Mononuclear cell (primary cell): Measurements from ENCODE around the gene GAGE10. TPM values are rescaled to one million over a fixed set of nuclear protein-coding genes. Genes with fewer than 3 reads are reported as not detected.

Source experiments
- H3K27me3 ChIP-seq: 2 replicates; pipeline ENCODE4 v1.6.0; 2011; ENCODE audit warnings: low read length, control low read depth; ENCODE audit not compliant: insufficient read depth
- H3K4me1 ChIP-seq: 2 replicates; pipeline ENCODE4 v1.5.1; 2011; ENCODE audit warnings: mild to moderate bottlenecking, low read length, control low read depth; ENCODE audit not compliant: insufficient read depth
- H3K4me3 ChIP-seq: 2 replicates; pipeline ENCODE4 v1.5.1; 2011; ENCODE audit warnings: mild to moderate bottlenecking, low read length, moderate library complexity
- H3K9me3 ChIP-seq: 2 replicates; pipeline ENCODE4 v1.5.1; 2011; ENCODE audit warnings: low read depth, mild to moderate bottlenecking, control low read depth, low read length
- total RNA-seq: library from RNA; depleted of rRNA; stranded (reverse); fragments of >200 nt; gene quantifications from one replicate; pipeline ENCODE4 v1.2.3, GENCODE V29; 2012

Gene GAGE10, protein sequence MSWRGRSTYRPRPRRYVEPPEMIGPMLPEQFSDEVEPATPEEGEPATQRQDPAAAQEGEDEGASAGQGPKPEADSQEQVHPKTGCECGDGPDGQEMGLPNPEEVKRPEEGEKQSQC
- not detected for total RNA-seq

DNA sequence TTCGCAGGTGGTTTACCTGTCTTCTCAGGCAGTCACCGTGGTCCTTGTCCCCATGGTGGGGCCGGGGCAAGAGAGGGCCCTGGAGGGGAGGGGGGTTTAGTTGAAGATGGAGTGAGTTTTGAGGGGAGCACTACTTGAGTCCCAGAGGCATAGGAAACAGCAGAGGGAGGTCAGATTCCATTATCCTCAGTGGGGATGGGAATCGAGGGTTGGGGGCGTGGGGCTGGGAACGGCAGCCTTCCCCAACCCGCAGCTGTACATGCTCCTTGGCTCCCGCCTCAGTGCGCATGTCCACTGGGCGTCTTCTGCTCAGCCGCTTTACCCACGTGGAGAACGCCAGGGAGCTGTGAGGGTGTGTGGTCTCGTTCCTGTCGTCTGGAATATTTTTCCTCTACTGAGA, at the start of gene GAGE10:
Gene GAGE10 (plus strand): TSS at position 301 of the 400 bp plus-strand sequence. CDS start 1,214 bp downstream, outside the sequence.
- no peaks in the 10 kb centered on the region for H3K27me3 ChIP-seq
- no peaks in the 10 kb centered on the region for H3K9me3 ChIP-seq
- H3K4me3 ChIP-seq: no peak within 1 kb of the TSS
- peaks cover 4% of the 10 kb centered on the region for H3K4me1 ChIP-seq

DNA sequence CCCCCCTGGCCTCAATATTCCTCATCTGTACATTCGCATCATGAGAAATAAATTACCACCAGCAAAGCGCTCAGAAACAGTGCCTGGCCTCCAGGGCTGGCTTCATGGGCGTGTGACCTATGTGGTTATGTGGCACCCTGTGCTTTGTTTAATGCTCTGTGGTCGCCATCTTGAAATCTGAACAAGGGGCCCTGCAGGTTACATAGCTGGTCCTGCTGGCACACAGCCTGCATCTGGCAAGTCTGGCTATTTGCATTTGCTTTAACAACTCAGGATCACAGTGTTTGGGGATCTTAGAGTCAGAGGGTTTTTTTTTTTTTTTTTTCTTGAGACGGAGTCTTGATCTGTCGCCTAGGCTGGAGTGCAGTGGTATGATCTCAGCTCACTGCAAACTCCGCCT, 48.8 kb upstream of the GAGE10 start:
- H3K4me3 ChIP-seq: no peak overlapping the region
- H3K27me3 ChIP-seq: no peaks in the 10 kb centered on the region
- no peaks in the 10 kb centered on the region for H3K9me3 ChIP-seq
- H3K4me1 ChIP-seq: peaks cover 12% of the 10 kb centered on the region

DNA sequence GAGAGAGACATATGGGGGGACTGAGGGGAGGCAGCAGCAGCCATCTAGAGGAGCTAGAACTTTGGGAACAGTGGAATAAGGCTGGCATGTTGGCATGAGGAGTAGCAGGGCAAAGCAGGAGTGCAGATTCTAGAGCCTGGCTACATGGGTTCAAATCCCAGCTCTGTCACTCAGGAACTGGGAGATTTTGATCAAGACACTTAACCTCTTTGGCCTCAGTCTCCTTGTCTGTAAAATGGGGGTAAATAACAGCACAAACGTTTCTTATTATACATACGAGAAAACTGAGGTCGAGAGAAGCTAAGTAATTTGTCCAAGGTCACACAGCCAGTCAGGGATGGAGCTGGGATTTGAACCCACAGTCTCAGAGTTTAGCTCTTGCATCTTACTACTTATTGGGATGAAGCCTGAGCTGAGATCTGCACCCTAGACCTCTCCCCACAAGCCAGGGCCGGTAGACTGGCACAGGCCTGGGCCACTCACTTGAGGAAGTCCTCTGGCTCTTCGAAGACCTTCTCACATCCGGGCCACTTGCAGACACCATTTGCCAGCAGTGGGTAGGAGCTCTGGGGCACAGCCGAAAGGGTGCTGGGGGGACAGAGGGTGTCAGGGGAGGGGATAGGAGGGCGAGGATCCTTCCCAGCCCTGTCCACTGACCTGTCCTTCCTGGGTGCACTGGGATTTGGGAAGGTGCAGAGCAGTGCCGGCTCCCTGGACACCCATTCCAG, 47.0 kb upstream of the GAGE10 start:
- Histone ChIP-seq H3K27me3 (no peaks in the 10 kb centered on the region), H3K4me3 (no peak overlapping the region), H3K4me1 (peaks cover 12% of the 10 kb centered on the region), H3K9me3 (no peaks in the 10 kb centered on the region)

GRCh38 chrX:49257074-49257790, 46.2 kb upstream of the GAGE10 start:
- Histone ChIP-seq H3K4me3 (no peak overlapping the region), H3K9me3 (no peaks in the 10 kb centered on the region)

DNA sequence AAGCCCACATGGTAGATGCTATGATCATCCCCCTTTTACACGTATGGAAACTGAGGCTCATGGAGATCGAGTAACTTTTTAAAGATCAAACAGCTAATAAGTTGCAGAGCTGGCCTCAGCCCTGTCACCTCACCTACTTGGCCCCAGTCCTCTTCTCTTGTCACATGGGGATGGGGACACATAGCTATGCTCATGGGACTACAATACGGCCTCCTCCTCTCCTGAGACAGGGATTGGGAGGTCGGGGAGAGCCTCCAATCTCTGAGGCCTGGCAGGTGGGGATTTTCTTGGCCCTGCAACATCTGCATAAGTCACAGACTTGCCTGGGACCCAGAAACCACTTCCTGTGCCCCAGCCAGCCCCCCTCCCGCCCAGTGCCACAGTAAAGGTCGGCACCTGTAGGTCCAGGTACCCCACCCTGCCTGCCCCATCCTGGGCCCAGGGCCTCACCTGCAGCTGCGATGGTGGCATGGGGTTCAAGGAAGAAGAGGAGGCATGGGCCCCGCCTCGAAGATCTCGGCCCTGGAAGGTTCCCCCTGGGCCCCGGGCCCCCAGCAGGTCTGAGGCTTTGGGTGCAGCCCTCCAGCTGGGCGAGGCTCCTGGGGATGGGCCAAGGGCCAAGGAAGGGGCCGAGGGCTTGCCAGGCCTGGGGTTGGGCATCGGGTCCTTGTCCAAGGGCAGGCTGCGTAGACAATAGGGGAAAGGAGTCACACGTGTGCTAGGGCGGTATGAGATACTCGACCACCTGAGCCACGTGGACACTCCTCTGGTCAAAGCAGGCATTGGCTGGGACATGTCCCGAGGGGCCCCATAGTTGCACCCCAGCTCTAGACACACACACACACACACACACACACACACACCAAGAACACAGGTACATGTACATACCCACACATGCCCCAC, 45.3 kb upstream of the GAGE10 start:
- H3K4me1 ChIP-seq: peaks cover 12% of the 10 kb centered on the region
- H3K27me3 ChIP-seq: no peaks in the 10 kb centered on the region
- H3K4me3 ChIP-seq: no peak overlapping the region
- no peaks in the 10 kb centered on the region for H3K9me3 ChIP-seq

More at GRCh38 chrX:49257074-49257790, 46.2 kb upstream of the GAGE10 start:
- no peaks in the 10 kb centered on the region for H3K27me3 ChIP-seq
- peaks cover 12% of the 10 kb centered on the region for H3K4me1 ChIP-seq

DNA sequence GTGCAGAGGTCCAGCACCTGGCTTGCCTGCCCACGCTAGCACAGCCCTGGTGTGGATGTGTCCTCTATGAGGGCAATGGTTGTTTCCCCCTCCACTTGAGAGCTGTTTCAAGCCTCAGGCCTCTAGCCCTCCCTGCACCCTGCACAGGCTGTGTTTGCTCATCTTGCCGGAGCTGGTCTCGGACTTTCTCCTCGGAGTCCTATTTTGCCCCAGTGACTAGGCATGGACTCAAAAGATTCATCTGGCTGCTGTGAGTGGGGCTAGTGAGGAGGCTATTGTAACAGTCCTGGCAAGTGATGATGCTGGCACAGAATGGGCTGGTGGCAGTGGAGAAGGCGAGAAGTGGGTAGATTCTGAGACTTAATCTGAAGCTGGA, 44.7 kb upstream of the GAGE10 start:
- peaks cover 12% of the 10 kb centered on the region for H3K4me1 ChIP-seq
- H3K9me3 ChIP-seq: no peaks in the 10 kb centered on the region
- H3K27me3 ChIP-seq: no peaks in the 10 kb centered on the region
- no peak overlapping the region for H3K4me3 ChIP-seq

DNA sequence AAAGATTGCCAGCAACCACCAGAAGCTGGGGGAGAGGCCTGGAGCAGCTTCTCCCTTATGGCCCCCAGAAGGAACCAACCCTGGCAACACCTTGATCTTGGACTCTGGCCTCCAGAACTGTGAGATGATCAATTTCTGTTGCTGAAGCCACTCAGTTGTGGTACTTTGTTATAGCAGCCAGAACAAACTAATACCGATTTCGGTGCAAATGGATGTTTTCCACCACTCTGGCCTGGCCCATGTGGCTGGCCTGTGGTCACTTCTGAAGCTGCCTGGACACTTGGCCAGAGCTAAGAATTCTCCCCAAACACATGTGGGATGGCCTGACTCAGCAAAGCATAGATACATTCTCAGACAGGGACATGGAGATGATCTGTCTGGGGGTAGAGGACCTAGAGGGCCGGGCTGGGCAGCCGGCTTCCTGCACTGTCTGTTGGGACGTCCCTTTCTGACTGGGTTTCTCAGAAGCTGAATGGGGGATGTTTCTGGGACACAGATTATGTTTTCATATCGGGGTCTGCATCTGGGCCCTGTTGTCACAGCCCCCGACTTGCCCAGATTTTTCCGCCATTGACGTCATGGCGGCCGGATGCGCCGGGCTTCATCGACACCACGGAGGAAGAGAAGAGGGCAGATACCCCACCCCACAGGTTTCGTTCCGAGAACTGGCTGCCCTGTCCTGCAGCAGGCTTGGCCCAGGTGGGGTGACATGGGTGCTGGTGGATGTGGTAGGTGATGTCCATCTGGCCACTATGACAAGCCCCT, 43.0 kb upstream of the GAGE10 start:
- no peaks in the 10 kb centered on the region for H3K9me3 ChIP-seq
- H3K4me3 ChIP-seq: no peak overlapping the region
- no peaks in the 10 kb centered on the region for H3K27me3 ChIP-seq
- H3K4me1 ChIP-seq: peaks cover 12% of the 10 kb centered on the region

- H3K9me3 ChIP-seq: no peaks in the 10 kb centered on the region
- H3K4me1 ChIP-seq: peaks cover 7% of the 10 kb centered on the region
- no peaks in the 10 kb centered on the region for H3K27me3 ChIP-seq
- H3K4me3 ChIP-seq: no peak overlapping the region
These were observed 40.8 kb upstream of the GAGE10 start for GRCh38 chrX:49262603-49263002.

GRCh38 chrX:49263631-49264030, 39.8 kb upstream of the GAGE10 start:
- H3K9me3 ChIP-seq: no peaks in the 10 kb centered on the region
- no peak overlapping the region for H3K4me3 ChIP-seq
- no peaks in the 10 kb centered on the region for H3K27me3 ChIP-seq
- H3K4me1 ChIP-seq: peaks cover 4% of the 10 kb centered on the region

- H3K4me3 ChIP-seq: no peak within 1 kb of the TSS
- peaks cover 5% of the 10 kb centered on the region for H3K4me1 ChIP-seq
- H3K27me3 ChIP-seq: no peaks in the 10 kb centered on the region
- H3K9me3 ChIP-seq: no peaks in the 10 kb centered on the region
These were observed 39.0 kb upstream of the GAGE10 start, which contains the start of gene FOXP3 for GRCh38 chrX:49264460-49264859. Gene FOXP3, minus strand, starts transcription at chrX:49264710. Its CDS starts 6,205 bp downstream, at chrX:49258505.

- Histone ChIP-seq H3K4me1 (peaks cover 20% of the 10 kb centered on the region), H3K27me3 (no peaks in the 10 kb centered on the region), H3K9me3 (no peaks in the 10 kb centered on the region), H3K4me3 (no peak overlapping the region)
These were observed 36.7 kb upstream of the GAGE10 start for GRCh38 chrX:49266523-49267445.

- H3K27me3 ChIP-seq: no peaks in the 10 kb centered on the region
- no peaks in the 10 kb centered on the region for H3K9me3 ChIP-seq
- H3K4me1 ChIP-seq: peaks cover 33% of the 10 kb centered on the region
- H3K4me3 ChIP-seq: peak overlapping the region; percentile 54
These were observed 34.8 kb upstream of the GAGE10 start for GRCh38 chrX:49268702-49269009.

DNA sequence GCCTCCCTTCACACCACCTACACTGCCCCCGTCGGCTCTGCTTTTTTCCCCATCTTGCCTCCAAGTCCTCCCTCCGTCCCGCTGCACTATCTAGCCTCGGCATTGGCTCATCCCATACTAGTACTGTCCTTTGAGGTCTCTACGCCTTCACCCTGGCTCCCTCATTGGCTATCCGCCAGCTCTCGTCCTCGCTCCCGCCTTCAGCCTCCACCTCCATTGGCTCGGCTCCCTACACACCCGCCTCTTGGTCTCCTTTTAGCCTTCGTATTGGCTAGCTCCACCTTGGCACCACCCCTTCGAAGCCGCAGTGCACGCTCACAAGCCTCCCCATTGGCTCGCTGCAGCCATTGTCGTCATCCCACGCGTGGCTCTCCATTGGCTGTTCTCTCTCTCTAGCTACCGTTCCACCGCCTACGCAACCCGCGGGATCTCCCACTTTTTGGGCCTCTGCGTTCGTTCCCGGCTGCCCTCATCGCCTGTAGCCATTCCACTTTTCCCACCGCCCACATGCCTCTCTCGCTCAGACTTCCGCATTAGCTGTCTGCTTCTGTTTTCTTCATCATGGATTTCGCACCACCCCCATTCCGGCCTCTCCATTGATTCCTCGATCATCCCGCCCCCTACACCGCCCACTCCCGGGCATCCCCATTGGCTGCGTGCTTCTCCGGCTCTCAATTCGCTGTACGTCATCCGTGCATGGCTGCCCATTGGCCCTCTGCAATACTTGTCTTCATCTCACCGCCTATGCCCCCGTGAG, 34.3 kb upstream of the GAGE10 start:
- Histone ChIP-seq H3K4me1 (peaks cover 39% of the 10 kb centered on the region), H3K4me3 (peak overlapping the region; percentile 54)

More for the DNA sequence above, 34.3 kb upstream of the GAGE10 start:
- Histone ChIP-seq H3K27me3 (no peaks in the 10 kb centered on the region), H3K9me3 (no peaks in the 10 kb centered on the region)
